Left colon (tissue), 2 donors: ENCODE measurements around the gene THBS1. TPM values are rescaled to one million over a fixed set of nuclear protein-coding genes. Genes with fewer than 3 reads are reported as not detected.

Experiments used
- ATAC-seq: fragments of 200-7000 bp; cut with Tn5 transposase; one replicate; pipeline ENCODE4 v1.9.1; 2020; ENCODE audit warnings: mild to moderate bottlenecking, moderate library complexity
- DNase-seq, 2 donors: peaks; one replicate each; pipeline ENCODE4 v3.0.0-alpha.2; 2020
- intact Hi-C, 2 donors: fragments of 100-400 bp; cut with DNase I in 1 of 2; cut with micrococcal nuclease in 1 of 2; formaldehyde crosslinking; loops; one replicate each; pipeline versions ENCODE4 v1.11.2 to v1.14.0; 2022; cut with DNase I, micrococcal nuclease
- total RNA-seq, 2 donors: library from RNA; stranded (reverse); fragmentation: NEBNext Ultra II Directional; extraction: Animal tissue kit (Norgen Biotek cat#: 25700); gene quantifications; one replicate each; pipeline ENCODE4 v1.2.1, GENCODE V29; 2021
- donor health status: DM: no; HTN: no; CAD: no.
- donor health status: DM: yes; HTN: yes; CAD: no.

THBS1 gene
- total RNA-seq, 2 donors from 2014 or later: 174 to 181 TPM

DNA sequence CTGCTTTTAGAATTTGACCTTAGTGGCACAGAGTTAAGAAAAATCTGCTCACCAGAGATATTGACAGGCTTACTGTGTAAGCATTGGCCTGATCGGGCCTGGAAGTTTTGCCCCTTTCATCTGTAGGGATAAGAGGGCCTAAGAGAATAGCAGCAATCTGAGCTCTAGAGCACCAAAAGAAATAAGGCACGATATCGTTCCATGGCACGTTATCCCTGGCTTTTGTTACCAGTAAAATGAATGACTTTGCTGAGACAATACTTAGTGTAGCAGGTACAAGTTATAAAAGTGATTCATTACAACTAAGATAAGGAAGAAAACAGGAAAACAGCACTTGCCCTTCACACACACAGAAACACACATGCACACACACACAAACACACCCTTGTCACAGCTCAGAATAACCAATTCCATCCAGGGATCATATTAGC lies 5.0 kb downstream of the THBS1 start:
- ATAC-seq: no peak
- DNase-seq: no peak
- intact Hi-C loops: loop anchor here in 1 of 2 donors (10.0 kb wide), 1 partner anchor 271 kb away; no protein-coding TSS in a partner anchor

DNA sequence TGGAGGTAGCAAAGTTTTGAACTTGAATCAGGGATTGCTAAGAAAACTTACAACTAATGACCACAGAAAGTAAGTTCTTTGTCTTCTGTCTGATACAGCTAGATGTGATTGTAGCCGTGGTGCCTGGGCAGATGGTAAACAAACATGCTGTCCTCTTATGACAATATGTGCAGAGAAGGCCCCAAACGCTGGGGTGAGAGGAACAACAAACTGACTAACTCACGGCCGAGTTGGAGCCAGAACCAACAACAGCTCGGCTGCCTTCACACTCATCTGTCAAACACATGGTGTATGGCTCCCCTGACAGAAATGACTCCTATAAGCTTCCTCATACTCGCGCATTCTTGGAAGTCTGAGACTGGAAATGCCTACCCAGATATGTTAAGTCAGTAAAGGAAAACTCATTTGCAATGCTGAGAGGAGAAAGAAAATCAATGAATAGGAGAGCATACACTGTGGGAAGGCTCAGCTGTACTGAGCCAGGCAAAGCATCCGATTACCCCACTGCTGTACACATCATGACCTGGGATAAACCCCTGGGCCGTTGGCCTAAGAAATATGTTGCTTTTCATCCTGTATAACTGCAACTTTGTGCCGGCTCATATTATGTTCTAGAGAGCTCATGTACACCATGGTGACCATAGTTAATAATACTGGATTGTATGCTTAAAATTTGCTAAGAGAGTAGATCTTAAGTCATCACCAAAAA lies 5.7 kb downstream of the THBS1 start:
- no peak for ATAC-seq
- intact Hi-C loops: loop anchor here in 1 of 2 donors (10.0 kb wide), 1 partner anchor 272 kb away; no protein-coding TSS in a partner anchor
- no peak for DNase-seq

DNA sequence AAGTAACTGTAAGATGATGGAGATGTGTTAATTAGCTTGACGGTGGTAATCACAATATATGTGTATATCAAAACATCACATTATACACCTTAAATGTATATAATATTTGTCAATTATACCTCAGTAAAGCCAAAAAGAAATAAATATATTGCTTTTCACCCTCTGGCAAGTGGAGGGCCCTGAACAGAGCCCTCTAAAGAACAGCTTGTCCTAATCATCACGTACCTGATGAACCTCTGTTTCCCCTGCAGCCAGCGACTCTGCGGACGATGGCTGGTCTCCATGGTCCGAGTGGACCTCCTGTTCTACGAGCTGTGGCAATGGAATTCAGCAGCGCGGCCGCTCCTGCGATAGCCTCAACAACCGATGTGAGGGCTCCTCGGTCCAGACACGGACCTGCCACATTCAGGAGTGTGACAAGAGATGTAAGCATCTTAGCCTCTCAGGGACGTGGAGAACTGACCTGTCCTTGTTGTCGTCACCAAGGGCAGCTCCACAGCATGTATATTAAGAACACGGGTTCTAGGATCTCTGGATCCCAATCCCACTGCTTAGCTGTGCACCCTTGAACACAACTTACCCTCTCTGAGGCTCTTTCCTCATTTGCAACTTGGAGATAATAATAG lies 6.3 kb downstream of the THBS1 start:
- peak in 1 of 2 donors; percentile 22 for DNase-seq
- no peak for ATAC-seq
- intact Hi-C loops: loop anchor here in 1 of 2 donors (10.0 kb wide), 1 partner anchor 272 kb away; no protein-coding TSS in a partner anchor

- DNase-seq: peak in 1 of 2 donors; percentile 51
- ATAC-seq: peak; percentile 13
- intact Hi-C loops: loop anchor here in 1 of 2 donors (10.0 kb wide), 1 partner anchor 273 kb away; no protein-coding TSS in a partner anchor
Measured at GRCh38 chr15:39587731-39588530, 7.1 kb downstream of the THBS1 start.

- intact Hi-C loops: loop anchor here in 1 of 2 donors (10.0 kb wide), 1 partner anchor 274 kb away; no protein-coding TSS in a partner anchor
- ATAC-seq: no peak
Measured at GRCh38 chr15:39588531-39589192, 7.8 kb downstream of the THBS1 start.

DNA sequence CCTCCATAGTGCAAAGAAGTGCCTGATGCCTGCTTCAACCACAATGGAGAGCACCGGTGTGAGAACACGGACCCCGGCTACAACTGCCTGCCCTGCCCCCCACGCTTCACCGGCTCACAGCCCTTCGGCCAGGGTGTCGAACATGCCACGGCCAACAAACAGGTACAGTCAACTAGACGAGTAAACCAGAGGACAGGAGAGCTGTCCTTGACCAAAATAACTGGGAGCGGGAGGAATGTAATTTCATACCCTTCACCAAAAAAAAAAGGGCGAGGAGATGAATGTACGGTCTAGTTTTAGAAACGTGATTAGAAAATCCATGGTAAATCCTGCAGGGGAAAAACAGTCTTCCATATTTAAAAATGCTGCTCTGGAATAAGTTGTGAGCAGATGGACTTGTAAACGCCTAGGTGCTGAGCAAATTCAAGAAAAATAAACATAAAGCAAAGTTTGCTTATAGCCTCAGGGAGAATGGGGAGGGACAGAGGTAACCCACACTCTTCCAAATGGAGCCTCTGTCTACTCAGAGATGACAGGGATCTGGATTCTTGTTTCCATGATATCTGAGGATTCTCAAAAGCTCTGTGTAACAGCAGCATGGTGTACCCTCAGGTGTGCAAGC lies 8.4 kb downstream of the THBS1 start:
- no peak for DNase-seq
- ATAC-seq: no peak
- intact Hi-C loops: loop anchor here in 1 of 2 donors (10.0 kb wide), 1 partner anchor 275 kb away; no protein-coding TSS in a partner anchor

More at GRCh38 chr15:39588531-39589192, 7.8 kb downstream of the THBS1 start:
- DNase-seq: no peak

DNA sequence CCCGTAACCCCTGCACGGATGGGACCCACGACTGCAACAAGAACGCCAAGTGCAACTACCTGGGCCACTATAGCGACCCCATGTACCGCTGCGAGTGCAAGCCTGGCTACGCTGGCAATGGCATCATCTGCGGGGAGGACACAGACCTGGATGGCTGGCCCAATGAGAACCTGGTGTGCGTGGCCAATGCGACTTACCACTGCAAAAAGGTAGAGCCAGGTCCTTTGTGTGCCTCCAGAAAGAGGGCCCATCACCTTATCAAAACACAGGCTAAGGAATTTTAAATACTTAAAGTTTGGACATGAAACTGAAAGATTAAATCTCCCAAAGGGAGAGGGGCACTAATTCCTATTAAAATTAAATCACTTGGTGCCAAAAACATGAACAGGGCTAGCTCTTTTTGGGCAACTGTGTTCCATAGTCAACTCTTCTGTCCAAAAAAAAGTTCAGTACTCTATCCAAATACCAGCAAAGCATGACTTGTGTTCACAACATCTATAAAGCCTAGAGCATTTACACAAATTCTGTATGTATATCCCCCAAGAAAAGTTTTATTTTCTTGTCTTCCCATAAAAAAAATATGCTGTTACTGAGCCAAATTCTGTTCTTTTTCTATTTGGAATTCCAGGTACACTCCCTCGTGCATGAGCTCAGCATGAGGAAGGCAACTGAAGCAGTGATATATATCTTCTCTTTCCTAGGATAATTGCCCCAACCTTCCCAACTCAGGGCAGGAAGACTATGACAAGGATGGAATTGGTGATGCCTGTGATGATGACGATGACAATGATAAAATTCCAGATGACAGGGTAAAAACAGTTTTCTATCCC lies 9.2 kb downstream of the THBS1 start:
- ATAC-seq (no peak), DNase-seq (no peak)
- intact Hi-C loops: loop anchor here in 1 of 2 donors (10.0 kb wide), 2 partner anchors 165 to 275 kb away; no protein-coding TSS in a partner anchor

DNA sequence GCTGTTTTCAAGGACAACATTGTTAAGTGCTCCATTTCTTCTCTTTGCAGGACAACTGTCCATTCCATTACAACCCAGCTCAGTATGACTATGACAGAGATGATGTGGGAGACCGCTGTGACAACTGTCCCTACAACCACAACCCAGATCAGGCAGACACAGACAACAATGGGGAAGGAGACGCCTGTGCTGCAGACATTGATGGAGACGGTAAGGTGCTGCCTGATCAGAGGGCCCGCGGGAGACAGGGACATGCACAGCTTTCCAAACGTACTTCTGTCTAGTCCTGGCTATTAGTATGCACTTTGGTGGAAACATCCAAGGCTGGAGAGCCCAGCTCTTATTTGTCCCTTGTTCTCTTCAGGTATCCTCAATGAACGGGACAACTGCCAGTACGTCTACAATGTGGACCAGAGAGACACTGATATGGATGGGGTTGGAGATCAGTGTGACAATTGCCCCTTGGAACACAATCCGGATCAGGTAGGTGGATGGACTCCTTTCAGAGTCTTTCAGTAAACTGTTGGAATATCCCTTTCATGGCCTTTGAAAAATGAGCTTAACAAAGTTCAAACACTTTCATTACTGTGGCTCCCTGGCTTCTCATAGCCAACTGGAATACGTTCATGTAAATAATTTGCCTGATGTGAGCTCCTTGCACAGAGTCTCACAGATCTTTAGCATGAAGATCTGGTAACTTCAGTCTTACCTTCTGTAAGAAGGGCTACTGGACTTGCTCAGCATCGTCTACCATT lies 10.4 kb downstream of the THBS1 start:
- ATAC-seq (no peak), DNase-seq (no peak)
- intact Hi-C loops: loop anchor here in 1 of 2 donors (10.0 kb wide), 1 partner anchor 163 kb away; no protein-coding TSS in a partner anchor

GRCh38 chr15:39591896-39592315 lies 11.0 kb downstream of the THBS1 start:
- intact Hi-C loops: loop anchor here in 1 of 2 donors (10.0 kb wide), 1 partner anchor 163 kb away; no protein-coding TSS in a partner anchor
- ATAC-seq (no peak), DNase-seq (no peak)

DNA sequence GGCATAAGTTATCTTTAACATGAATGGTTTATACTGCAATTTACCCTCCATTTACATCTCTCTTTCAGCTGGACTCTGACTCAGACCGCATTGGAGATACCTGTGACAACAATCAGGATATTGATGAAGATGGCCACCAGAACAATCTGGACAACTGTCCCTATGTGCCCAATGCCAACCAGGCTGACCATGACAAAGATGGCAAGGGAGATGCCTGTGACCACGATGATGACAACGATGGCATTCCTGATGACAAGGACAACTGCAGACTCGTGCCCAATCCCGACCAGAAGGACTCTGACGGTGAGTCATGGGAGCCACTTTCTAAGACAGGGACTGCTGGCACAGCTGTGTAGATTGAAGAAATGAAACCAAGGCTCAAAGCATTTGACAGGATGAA lies 11.6 kb downstream of the THBS1 start:
- intact Hi-C loops: loop anchor here in 1 of 2 donors (10.0 kb wide), 1 partner anchor 162 kb away; no protein-coding TSS in a partner anchor
- DNase-seq (no peak), ATAC-seq (no peak)

- intact Hi-C loops: loop anchor here in 1 of 2 donors (10.0 kb wide), 1 partner anchor 162 kb away; no protein-coding TSS in a partner anchor
- DNase-seq (no peak), ATAC-seq (no peak)
Measured at GRCh38 chr15:39593071-39593655, 12.3 kb downstream of the THBS1 start.

GRCh38 chr15:39593656-39594445 lies 13.0 kb downstream of the THBS1 start:
- DNase-seq (peak in 1 of 2 donors; percentile 46), ATAC-seq (peak; percentile 45)
- intact Hi-C loops: loop anchor here in 1 of 2 donors (10.0 kb wide), 1 partner anchor 161 kb away; no protein-coding TSS in a partner anchor

GRCh38 chr15:39594446-39595337 lies 13.8 kb downstream of the THBS1 start:
- intact Hi-C loops: loop anchor here in 1 of 2 donors (10.0 kb wide), 1 partner anchor 160 kb away; no protein-coding TSS in a partner anchor
- ATAC-seq (no peak), DNase-seq (no peak)
